ENCODE measurements around the gene PLA2G4A. TPM values are rescaled to one million over a fixed set of nuclear protein-coding genes. Genes with fewer than 3 reads are reported as not detected.

The PLA2G4A gene
- total and polyA plus RNA-seq, 7 donors, result 3.2 to 51.0 (median 17.2) TPM

DNA sequence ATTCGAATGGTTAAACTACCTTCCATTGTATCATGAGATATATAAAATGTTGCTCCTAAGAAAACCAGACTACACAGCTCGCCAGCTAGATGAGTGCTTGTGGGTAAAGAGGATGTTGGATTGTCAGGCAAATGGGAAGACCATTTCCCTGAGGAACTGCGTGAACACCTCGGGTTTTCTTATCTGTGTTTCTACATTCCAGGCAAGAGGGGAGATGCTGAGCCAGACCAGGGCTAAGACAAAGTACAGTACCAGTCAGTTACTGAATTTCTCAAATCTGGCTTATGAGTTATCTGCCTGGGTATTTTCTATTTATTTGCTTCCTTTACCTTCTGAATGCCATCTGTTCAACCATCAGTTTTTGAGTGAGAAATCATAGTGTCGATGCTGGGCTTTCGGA is 170.8 kb downstream of the PLA2G4A start:
- H3K27me3 ChIP-seq, result no peaks in the 10 kb centered on the region
- intact Hi-C loops (cut with DNase I), result no loop called here
- DNase-seq, result no peak
- H3K4me3 ChIP-seq, result no peak overlapping the region
- TF ChIP-seq POLR2A (IDR thresholded peaks at IDR 0.05) (no peak), POLR2AphosphoS5 (IDR thresholded peaks at IDR 0.05) (no peak), EP300 (IDR thresholded peaks at IDR 0.05) (no peak)
- TF ChIP-seq, protein P1, sequence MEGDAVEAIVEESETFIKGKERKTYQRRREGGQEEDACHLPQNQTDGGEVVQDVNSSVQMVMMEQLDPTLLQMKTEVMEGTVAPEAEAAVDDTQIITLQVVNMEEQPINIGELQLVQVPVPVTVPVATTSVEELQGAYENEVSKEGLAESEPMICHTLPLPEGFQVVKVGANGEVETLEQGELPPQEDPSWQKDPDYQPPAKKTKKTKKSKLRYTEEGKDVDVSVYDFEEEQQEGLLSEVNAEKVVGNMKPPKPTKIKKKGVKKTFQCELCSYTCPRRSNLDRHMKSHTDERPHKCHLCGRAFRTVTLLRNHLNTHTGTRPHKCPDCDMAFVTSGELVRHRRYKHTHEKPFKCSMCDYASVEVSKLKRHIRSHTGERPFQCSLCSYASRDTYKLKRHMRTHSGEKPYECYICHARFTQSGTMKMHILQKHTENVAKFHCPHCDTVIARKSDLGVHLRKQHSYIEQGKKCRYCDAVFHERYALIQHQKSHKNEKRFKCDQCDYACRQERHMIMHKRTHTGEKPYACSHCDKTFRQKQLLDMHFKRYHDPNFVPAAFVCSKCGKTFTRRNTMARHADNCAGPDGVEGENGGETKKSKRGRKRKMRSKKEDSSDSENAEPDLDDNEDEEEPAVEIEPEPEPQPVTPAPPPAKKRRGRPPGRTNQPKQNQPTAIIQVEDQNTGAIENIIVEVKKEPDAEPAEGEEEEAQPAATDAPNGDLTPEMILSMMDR (IDR thresholded peaks at IDR 0.05), result no peak
- peaks cover 0 to 10% (median 3%) of the 10 kb centered on the region in 4 donors for H3K4me1 ChIP-seq
- H3K27ac ChIP-seq, result no peak overlapping the region
- no peaks in the 10 kb centered on the region for H3K36me3 ChIP-seq
- no peaks in the 10 kb centered on the region for H3K9me3 ChIP-seq
- WGBS, 2 donors, result 77 to 86% methylated on average over 6 of the region's 6 CpGs

DNA sequence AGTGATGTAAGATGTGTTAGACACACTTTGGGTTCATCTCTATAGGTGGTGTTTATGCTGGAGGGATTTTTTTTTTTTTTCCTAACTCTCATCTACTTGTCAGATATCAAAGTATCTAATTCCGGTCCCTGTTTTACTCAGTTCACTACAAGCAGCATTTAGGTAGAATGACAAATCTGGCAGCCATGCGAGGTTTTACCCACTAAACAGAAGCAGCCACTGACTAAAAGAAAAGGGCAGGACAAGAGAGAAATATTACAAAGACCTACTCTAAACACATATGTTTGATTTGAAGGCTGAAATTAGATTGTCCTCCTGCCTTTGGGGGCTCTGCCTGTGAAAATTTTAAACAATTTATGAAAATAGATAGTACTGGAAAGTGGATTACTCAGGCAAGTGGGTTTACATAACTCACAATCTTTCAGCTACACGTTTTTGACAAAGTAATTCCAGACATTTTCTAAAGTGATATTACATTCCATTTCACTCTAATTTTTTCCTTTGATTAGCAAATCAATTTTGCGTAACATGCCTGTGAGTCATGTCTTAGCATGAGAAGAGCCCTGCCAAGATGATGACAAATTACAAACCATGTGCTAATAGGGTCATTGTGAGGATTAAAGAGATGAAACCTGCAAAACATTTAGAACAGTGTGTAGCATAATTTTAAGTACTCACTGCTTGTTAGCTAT is 172.6 kb downstream of the PLA2G4A start:
- no peaks in the 10 kb centered on the region for H3K36me3 ChIP-seq
- peaks cover 0 to 10% (median 3%) of the 10 kb centered on the region in 4 donors for H3K4me1 ChIP-seq
- DNase-seq, result no peak
- no peak for TF ChIP-seq POLR2A (IDR thresholded peaks at IDR 0.05)
- no peak for TF ChIP-seq EP300 (IDR thresholded peaks at IDR 0.05)
- TF ChIP-seq POLR2AphosphoS5 (IDR thresholded peaks at IDR 0.05), result peak in 3 of 4 donors; percentile 30 to 49 (median 46)
- TF ChIP-seq, protein P1 (IDR thresholded peaks at IDR 0.05), result no peak
- 69 to 72% methylated on average over 4 of the region's 4 CpGs for WGBS, 2 donors
- H3K4me3 ChIP-seq, result no peak overlapping the region
- H3K27ac ChIP-seq, result peak overlapping the region in 1 of 4 donors; percentile 49
- H3K9me3 ChIP-seq, result no peaks in the 10 kb centered on the region
- H3K27me3 ChIP-seq, result no peaks in the 10 kb centered on the region
- intact Hi-C loops (cut with DNase I), result no loop called here

DNA sequence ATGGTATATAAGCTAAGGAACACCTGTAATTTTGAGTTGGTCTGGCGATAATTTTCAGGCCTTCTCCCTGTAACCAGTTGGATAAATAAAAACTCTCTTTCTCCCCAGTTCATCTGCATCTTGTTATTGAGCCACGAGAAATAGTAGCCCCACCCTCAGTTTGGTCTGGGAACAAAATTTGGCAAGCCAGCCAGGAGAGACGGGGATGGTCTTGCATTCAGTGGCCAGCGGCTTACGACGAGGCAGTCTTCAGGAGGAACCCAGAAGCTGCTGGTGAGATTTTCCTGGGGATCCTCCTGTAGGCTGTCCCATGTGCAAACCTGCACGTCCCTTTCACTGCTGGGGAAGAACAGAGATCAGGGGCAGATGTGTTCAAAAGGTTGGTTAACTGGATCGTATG is 174.6 kb downstream of the PLA2G4A start:
- TF ChIP-seq POLR2A (IDR thresholded peaks at IDR 0.05) (no peak), EP300 (IDR thresholded peaks at IDR 0.05) (no peak), POLR2AphosphoS5 (IDR thresholded peaks at IDR 0.05) (no peak)
- TF ChIP-seq, protein P1 (IDR thresholded peaks at IDR 0.05), result no peak
- H3K9me3 ChIP-seq, result no peaks in the 10 kb centered on the region
- H3K4me3 ChIP-seq, result no peak overlapping the region
- H3K36me3 ChIP-seq, result no peaks in the 10 kb centered on the region
- H3K4me1 ChIP-seq, result peaks cover 0 to 10% (median 3%) of the 10 kb centered on the region in 4 donors
- H3K27ac ChIP-seq, result no peak overlapping the region
- intact Hi-C loops (cut with DNase I), result no loop called here
- no peak for DNase-seq
- 90 to 92% methylated on average over 8 of the region's 8 CpGs for WGBS, 2 donors
- H3K27me3 ChIP-seq, result no peaks in the 10 kb centered on the region

DNA sequence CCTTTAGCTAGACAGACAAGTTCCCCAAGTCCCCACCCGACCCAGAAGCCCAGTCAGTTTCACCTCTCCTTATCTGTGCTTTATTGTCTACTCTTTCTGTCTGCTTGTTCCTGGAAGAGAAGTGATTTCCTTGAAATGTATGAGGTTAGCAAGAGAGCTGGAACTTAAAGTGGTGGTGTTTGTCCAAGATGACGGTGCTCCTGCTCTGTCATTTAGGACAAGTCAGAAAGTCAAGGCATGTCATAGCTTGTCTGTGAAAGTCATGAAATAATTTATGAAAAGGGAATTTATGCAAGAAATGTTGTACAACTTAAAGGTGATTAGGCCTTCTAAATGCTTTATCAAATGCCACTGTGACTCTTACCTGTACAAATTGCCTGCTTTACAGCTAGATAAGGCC is 178.1 kb downstream of the PLA2G4A start:
- intact Hi-C loops (cut with DNase I), result no loop called here
- no peak overlapping the region for H3K27ac ChIP-seq
- no peaks in the 10 kb centered on the region for H3K27me3 ChIP-seq
- DNase-seq, result no peak
- no peaks in the 10 kb centered on the region for H3K36me3 ChIP-seq
- 53 to 82% methylated on average over 2 of the region's 2 CpGs for WGBS, 2 donors
- no peaks in the 10 kb centered on the region for H3K9me3 ChIP-seq
- no peak for TF ChIP-seq POLR2A (IDR thresholded peaks at IDR 0.05)
- TF ChIP-seq POLR2AphosphoS5 (IDR thresholded peaks at IDR 0.05), result no peak
- TF ChIP-seq EP300 (IDR thresholded peaks at IDR 0.05), result no peak
- TF ChIP-seq, protein P1 (IDR thresholded peaks at IDR 0.05), result no peak
- H3K4me3 ChIP-seq, result no peak overlapping the region
- peaks cover 0 to 2% (median 0%) of the 10 kb centered on the region in 4 donors for H3K4me1 ChIP-seq

Data from sigmoid colon (tissue), 7 donors.